DND-41 (cell line): ENCODE data around the gene SLC16A11.
"Not testable (repeated sequence)": the region's sequence is repeated elsewhere in the genome, so short reads cannot be mapped to it uniquely, and the experiment has no call there.

Experiments used
- ATAC-seq: fragments of 200-7000 bp; cut with Tn5 transposase; 3 replicates; pipeline ENCODE4 v1.9.1; 2021; ENCODE audit warnings: low read depth; ENCODE audit not compliant: insufficient read depth
- DNase-seq: peaks from one replicate; pipeline ENCODE4 v3.0.0-alpha.2; 2020
- H2AFZ ChIP-seq: 2 replicates; pipeline ENCODE4 v1.6.0; 2012; ENCODE audit warnings: low read depth, low read length
- H3K27ac ChIP-seq: 2 replicates; pipeline ENCODE4 v1.5.1; 2012; ENCODE audit warnings: low read length, inconsistent platforms
- H3K27me3 ChIP-seq: fragments of 200-600 bp; sonication (generic); 2 replicates; pipeline ENCODE4 v1.6.0; 2012; ENCODE audit warnings: low read length, mild to moderate bottlenecking, inconsistent platforms; ENCODE audit not compliant: insufficient read depth, poor library complexity
- H3K36me3 ChIP-seq: 2 replicates; pipeline ENCODE4 v1.5.1; 2012; ENCODE audit warnings: low read length, inconsistent platforms; ENCODE audit not compliant: insufficient read depth
- H3K4me1 ChIP-seq: 2 replicates; pipeline ENCODE4 v1.5.1; 2012; ENCODE audit warnings: mild to moderate bottlenecking, low read length; ENCODE audit not compliant: insufficient read depth
- H3K4me2 ChIP-seq: 2 replicates; pipeline ENCODE4 v1.6.0; 2012; ENCODE audit warnings: mild to moderate bottlenecking, moderate library complexity, low read length, inconsistent platforms; ENCODE audit not compliant: insufficient read depth
- H3K4me3 ChIP-seq, 2 experiments: fragments of 200-600 bp in 1 of 2; shearing (Covaris generic) in 1 of 2; 2 replicates each; pipeline ENCODE4 v1.5.1; 2012 to 2016; ENCODE audit warnings: inconsistent platforms in 2 of 2, low read length in 2 of 2, mild to moderate bottlenecking in 2 of 2, low read depth in 1 of 2, moderate library complexity in 1 of 2
- H3K79me2 ChIP-seq: 2 replicates; pipeline ENCODE4 v1.6.0; 2012; ENCODE audit warnings: low read length, inconsistent platforms; ENCODE audit not compliant: insufficient read depth
- H3K9ac ChIP-seq: 2 replicates; pipeline ENCODE4 v1.6.0; 2012; ENCODE audit warnings: low read depth, mild to moderate bottlenecking, inconsistent platforms, low read length, moderate library complexity
- H3K9me3 ChIP-seq: 2 replicates; pipeline ENCODE4 v1.5.1; 2012; ENCODE audit warnings: low read length, moderate library complexity, mild to moderate bottlenecking, inconsistent platforms; ENCODE audit not compliant: insufficient read depth, severe bottlenecking
- H4K20me1 ChIP-seq: 2 replicates; pipeline ENCODE4 v1.6.0; 2012; ENCODE audit warnings: low read length; ENCODE audit not compliant: insufficient read depth
- CTCF ChIP-seq: IDR thresholded peaks from 2 replicates; pipeline ENCODE4 v1.5.1; 2012; ENCODE audit warnings: borderline replicate concordance, low read length, moderate library complexity, mild to moderate bottlenecking; ENCODE audit not compliant: poor library complexity, severe bottlenecking; ENCODE audit errors: extremely low read depth
- EZH2 ChIP-seq: IDR thresholded peaks from 3 replicates; pipeline ENCODE4 v1.6.1; 2012; ENCODE audit warnings: borderline replicate concordance, low read depth, mild to moderate bottlenecking, moderate library complexity, low read length, inconsistent platforms; ENCODE audit not compliant: severe bottlenecking

Gene SLC16A11

GRCh38 chr17:6994118-6994598 lies 49.7 kb downstream of the SLC16A11 start:
- ATAC-seq (no peak), DNase-seq (no peak)
- Histone ChIP-seq H3K4me1 (no peaks in the 10 kb centered on the region), H3K4me3 (no peak overlapping the region), H2AFZ (no peak overlapping the region), H3K27ac (no peak overlapping the region), H3K4me2 (no peak overlapping the region), H3K36me3 (peaks cover 17% of the 10 kb centered on the region), H3K27me3 (no peaks in the 10 kb centered on the region), H3K9me3 (no peaks in the 10 kb centered on the region), H4K20me1 (no peaks in the 10 kb centered on the region), H3K9ac (no peak overlapping the region), H3K79me2 (no peaks in the 10 kb centered on the region)
- TF ChIP-seq CTCF, result no peak
- TF ChIP-seq EZH2, result no peak

DNA sequence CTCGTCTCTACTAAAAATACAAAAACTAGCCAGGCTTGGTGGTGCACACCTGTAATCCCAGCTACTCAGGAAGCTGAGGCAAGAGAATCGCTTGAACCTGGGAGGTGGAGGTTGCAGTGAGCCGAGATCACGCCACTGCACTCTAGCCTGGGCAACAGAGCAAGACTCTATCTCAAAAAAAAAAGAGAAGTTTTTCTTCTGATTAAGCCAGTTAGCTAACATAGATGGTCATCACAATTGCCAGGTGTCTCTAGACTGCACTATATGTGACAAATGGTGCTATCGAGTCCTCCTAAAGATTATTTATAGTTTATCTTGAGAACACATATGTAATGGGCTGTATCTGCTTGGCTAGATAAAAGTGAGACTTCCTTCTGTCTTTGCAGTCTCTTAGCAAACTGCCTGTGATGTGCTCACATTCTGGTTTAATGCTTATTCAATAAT lies 50.3 kb downstream of the SLC16A11 start:
- peaks cover 12% of the 10 kb centered on the region for H3K36me3 ChIP-seq
- not testable (repeated sequence) for H4K20me1 ChIP-seq, H3K4me2 ChIP-seq, H3K79me2 ChIP-seq, H3K9me3 ChIP-seq, H3K9ac ChIP-seq, ATAC-seq, H3K27me3 ChIP-seq, H2AFZ ChIP-seq, H3K27ac ChIP-seq, H3K4me3 ChIP-seq, DNase-seq, H3K4me1 ChIP-seq
